ENCODE results near the gene OSMR. TPM values are rescaled to one million over a fixed set of nuclear protein-coding genes. Genes with fewer than 3 reads are reported as not detected.

Gene OSMR
- total and polyA plus RNA-seq, 2 of the 13 experiments (the other 11 are each of a cell fraction or from before 2014, with no cell fraction given), result 21.3 to 86.5 TPM

GRCh38 chr5:38867416-38867815, 21.6 kb downstream of the OSMR start (continued):
- no peak for TF ChIP-seq TGIF2 (CRISPR knock-in tag; IDR thresholded peaks at IDR 0.05)

DNA sequence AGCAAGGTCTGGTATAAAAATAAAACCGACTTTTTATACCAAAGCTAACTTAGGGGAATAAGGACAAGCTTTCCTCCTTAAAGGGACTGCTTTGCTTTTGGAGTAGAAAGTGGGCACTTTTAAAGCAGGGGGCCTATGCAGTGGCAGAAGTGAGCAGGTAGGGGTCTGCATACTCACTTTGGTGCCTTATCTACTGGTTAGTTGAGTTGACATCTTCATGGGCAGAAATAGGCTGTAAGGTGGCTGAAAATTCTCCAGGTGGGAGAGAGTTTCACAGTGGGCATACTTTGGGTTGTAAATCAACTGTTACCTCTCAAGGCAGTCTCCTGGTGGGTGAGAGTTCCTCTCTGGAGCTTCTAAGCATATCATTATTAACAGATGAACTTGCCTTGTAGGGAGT, 24.8 kb downstream of the OSMR start:
- WGBS (ENCODE audit: low lambda C conversion rate), result 100% methylated on average over 1 of the region's 1 CpG
- ATAC-seq, result no peak
- Histone ChIP-seq H3K9me3 (ENCODE audit: low read length) (no peaks in the 10 kb centered on the region), H4K20me1 (ENCODE audit: insufficient read depth, low read length) (peaks cover 26% of the 10 kb centered on the region), H3K4me3 (replicated peaks in 1 of 3; ENCODE audit: insufficient read depth in 1 of 3, low read depth in 2 of 3, low read length in 3 of 3) (no peak overlapping the region), H3K9ac (ENCODE audit: insufficient read depth, low read depth, low read length) (no peak overlapping the region), H3K4me2 (ENCODE audit: low read depth, low read length) (no peak overlapping the region), H2AFZ (ENCODE audit: low read length) (no peak overlapping the region), H3K4me1 (ENCODE audit: insufficient read depth, low read length) (no peaks in the 10 kb centered on the region), H3K36me3 (replicated peaks in 1 of 2; ENCODE audit: control insufficient read depth in 1 of 2, insufficient read depth in 2 of 2, low read length in 2 of 2) (peaks cover 7 to 52% of the 10 kb centered on the region in 2 experiments), H3K27me3 (ENCODE audit: control insufficient read depth in 1 of 2, insufficient read depth in 2 of 2, low read length in 2 of 2) (no peaks in the 10 kb centered on the region), H3K79me2 (ENCODE audit: insufficient read depth, low read length) (peaks cover 26% of the 10 kb centered on the region), H3K27ac (ENCODE audit: extremely low read length, insufficient read depth, low read length) (no peak overlapping the region)
- in situ Hi-C loops (cut with HindIII; ENCODE audit: extremely low pct_ligation_motif_present, low pct_unique_long_range_greater_than_20kb), result no loop called here
- ChIA-PET POLR2A (no interaction called here), CTCF (ENCODE audit: low intra/inter-chr PET ratio, low total read pairs) (no interaction called here)
- TF ChIP-seq ZNF790 (CRISPR knock-in tag; IDR thresholded peaks at IDR 0.05; ENCODE audit: borderline replicate concordance) (no peak), ZNF367 (CRISPR knock-in tag; IDR thresholded peaks at IDR 0.05; ENCODE audit: borderline replicate concordance) (no peak), ZNF761 (CRISPR knock-in tag; conservative IDR thresholded peaks at IDR 0.05) (no peak), PAWR (CRISPR knock-in tag; IDR thresholded peaks at IDR 0.05; ENCODE audit: borderline replicate concordance) (no peak), EEA1 (CRISPR knock-in tag; IDR thresholded peaks at IDR 0.05; ENCODE audit: borderline replicate concordance) (no peak), HNRNPK (IDR thresholded peaks at IDR 0.05; ENCODE audit: low read depth, low read length, poor library complexity, severe bottlenecking) (no peak), ATAD3A (CRISPR knock-in tag; IDR thresholded peaks at IDR 0.05) (no peak)
- TF ChIP-seq, protein P1, sequence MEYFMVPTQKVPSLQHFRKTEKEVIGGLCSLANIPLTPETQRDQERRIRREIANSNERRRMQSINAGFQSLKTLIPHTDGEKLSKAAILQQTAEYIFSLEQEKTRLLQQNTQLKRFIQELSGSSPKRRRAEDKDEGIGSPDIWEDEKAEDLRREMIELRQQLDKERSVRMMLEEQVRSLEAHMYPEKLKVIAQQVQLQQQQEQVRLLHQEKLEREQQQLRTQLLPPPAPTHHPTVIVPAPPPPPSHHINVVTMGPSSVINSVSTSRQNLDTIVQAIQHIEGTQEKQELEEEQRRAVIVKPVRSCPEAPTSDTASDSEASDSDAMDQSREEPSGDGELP (IDR thresholded peaks at IDR 0.05; ENCODE audit: borderline replicate concordance, low read depth), result no peak
- TF ChIP-seq, protein P2, sequence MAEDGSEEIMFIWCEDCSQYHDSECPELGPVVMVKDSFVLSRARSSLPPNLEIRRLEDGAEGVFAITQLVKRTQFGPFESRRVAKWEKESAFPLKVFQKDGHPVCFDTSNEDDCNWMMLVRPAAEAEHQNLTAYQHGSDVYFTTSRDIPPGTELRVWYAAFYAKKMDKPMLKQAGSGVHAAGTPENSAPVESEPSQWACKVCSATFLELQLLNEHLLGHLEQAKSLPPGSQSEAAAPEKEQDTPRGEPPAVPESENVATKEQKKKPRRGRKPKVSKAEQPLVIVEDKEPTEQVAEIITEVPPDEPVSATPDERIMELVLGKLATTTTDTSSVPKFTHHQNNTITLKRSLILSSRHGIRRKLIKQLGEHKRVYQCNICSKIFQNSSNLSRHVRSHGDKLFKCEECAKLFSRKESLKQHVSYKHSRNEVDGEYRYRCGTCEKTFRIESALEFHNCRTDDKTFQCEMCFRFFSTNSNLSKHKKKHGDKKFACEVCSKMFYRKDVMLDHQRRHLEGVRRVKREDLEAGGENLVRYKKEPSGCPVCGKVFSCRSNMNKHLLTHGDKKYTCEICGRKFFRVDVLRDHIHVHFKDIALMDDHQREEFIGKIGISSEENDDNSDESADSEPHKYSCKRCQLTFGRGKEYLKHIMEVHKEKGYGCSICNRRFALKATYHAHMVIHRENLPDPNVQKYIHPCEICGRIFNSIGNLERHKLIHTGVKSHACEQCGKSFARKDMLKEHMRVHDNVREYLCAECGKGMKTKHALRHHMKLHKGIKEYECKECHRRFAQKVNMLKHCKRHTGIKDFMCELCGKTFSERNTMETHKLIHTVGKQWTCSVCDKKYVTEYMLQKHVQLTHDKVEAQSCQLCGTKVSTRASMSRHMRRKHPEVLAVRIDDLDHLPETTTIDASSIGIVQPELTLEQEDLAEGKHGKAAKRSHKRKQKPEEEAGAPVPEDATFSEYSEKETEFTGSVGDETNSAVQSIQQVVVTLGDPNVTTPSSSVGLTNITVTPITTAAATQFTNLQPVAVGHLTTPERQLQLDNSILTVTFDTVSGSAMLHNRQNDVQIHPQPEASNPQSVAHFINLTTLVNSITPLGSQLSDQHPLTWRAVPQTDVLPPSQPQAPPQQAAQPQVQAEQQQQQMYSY (CRISPR knock-in tag; IDR thresholded peaks at IDR 0.05), result no peak
- FAIRE-seq, result no peak
- intact Hi-C loops (cut with micrococcal nuclease; ENCODE audit: unreplicated experiment), result no loop called here
- no peak for DNase-seq (ENCODE audit: low spot score)
- BruUV-seq (replicated peaks), result no TSS peak
